Upper lobe of left lung (tissue), 4 donors: ENCODE data around the gene NARF.

Experiments
- CTCF ChIP-seq, 6 experiments: fragments of 450-650 bp in 4 of 6; fragments of 200-600 bp in 2 of 6; sonication (generic) in 2 of 6; IDR thresholded peaks; one replicate each; pipeline ENCODE4 v1.5.1; 2016 to 2019; ENCODE audit warnings: antibody characterized with exemption in 6 of 6
- POLR2A ChIP-seq, 4 donors: fragments of 450-650 bp; IDR thresholded peaks; one replicate each; pipeline ENCODE4 v1.5.1; 2016 to 2017; ENCODE audit warnings: antibody characterized with exemption in 4 of 4, mild to moderate bottlenecking in 2 of 4

DNA sequence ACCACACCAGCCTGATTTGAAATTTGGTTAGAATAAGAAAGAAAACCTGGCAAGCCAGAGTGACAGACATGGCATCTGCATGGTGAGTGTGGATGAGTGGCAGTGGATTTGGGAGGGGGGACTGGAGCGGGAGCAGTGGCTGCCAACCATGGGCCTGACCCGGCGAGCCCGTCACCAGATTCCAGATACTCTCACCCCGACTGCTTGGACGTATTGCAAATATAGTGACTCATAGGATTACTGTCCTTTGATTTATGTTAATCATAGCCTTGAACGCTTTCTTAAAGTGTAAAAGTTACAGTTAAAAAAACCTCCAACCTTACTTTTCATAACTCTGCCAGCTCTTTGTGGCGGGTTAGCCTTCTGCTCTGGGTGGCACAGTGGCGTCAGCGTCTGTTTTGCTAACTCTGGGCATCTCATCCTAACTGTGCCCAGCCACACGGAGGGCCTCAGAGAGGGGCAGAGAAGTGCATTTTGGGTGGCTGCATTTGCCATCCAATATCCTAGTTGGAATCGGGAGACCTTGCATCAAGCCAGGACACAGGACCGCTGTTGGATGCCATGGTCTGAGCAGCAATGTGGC, 34.2 kb downstream of the NARF start:
- TF ChIP-seq POLR2A (IDR thresholded peaks at IDR 0.05) (no peak), CTCF (IDR thresholded peaks at IDR 0.05) (no peak)
